ENCODE measurements around the gene RAPGEF2. TPM values are rescaled to one million over a fixed set of nuclear protein-coding genes. Genes with fewer than 3 reads are reported as not detected.

RAPGEF2 gene
- total RNA-seq, 1 experiment from 2014 or later, result 37.1 TPM

- Histone ChIP-seq H3K4me2 (ENCODE audit: insufficient read depth, insufficient read length, low read length) (no peak overlapping the region), H3K79me2 (ENCODE audit: insufficient read depth, low read length) (peaks cover 7% of the 10 kb centered on the region; the same call in 1 of the 2 replicates), H3K27me3 (ENCODE audit: insufficient read depth, low read length) (no peaks in the 10 kb centered on the region), H4K5ac (ENCODE audit: insufficient read length, low read depth, low read length) (no peak overlapping the region), H3K79me1 (ENCODE audit: insufficient read depth, low read depth, low read length, poor library complexity, severe bottlenecking) (peaks cover 3% of the 10 kb centered on the region), H3K27ac (ENCODE audit: insufficient read length, low read depth, low read length) (no peak overlapping the region), H3K4ac (ENCODE audit: low read depth, low read length) (no peak overlapping the region), H2BK15ac (ENCODE audit: low read depth, low read length) (no peak overlapping the region), H2AK5ac (ENCODE audit: insufficient read length, low read length) (no peak overlapping the region), H4K91ac (ENCODE audit: insufficient read length, low read depth, low read length) (no peak overlapping the region), H3T11ph (ENCODE audit: low read length) (no peak overlapping the region), H3K9me3 (ENCODE audit: control insufficient read depth, low read depth, low read length) (no peaks in the 10 kb centered on the region), H2BK20ac (ENCODE audit: low read depth, low read length, poor library complexity, severe bottlenecking) (no peak overlapping the region), H4K8ac (replicated peaks; ENCODE audit: insufficient read length, low read depth, low read length) (no peak overlapping the region), H2BK5ac (ENCODE audit: insufficient read length, low read length) (no peak overlapping the region), H4K20me1 (ENCODE audit: control insufficient read depth, insufficient read depth, insufficient read length) (no peaks in the 10 kb centered on the region), H2BK120ac (ENCODE audit: low read depth, low read length, poor library complexity, severe bottlenecking) (no peak overlapping the region), H3K23me2 (ENCODE audit: insufficient read length, low read depth, low read length, poor library complexity, severe bottlenecking) (no peaks in the 10 kb centered on the region), H3K18ac (ENCODE audit: insufficient read length, low read depth, low read length) (no peak overlapping the region), H2BK12ac (ENCODE audit: insufficient read length, low read depth, low read length) (no peak overlapping the region), H3K14ac (ENCODE audit: insufficient read depth, low read length) (no peak overlapping the region), H2AFZ (ENCODE audit: low read length) (no peak overlapping the region), H3K9ac (ENCODE audit: extremely low read depth, insufficient read length, low read length) (no peak overlapping the region), H3K4me1 (ENCODE audit: insufficient read depth, low read length) (peaks cover 10% of the 10 kb centered on the region; the same call in 1 of the 2 replicates), H3K56ac (ENCODE audit: insufficient read length, low read depth, low read length) (no peak overlapping the region), H3K23ac (ENCODE audit: insufficient read length, low read depth, low read length) (no peak overlapping the region)
- peaks cover 33 to 46% of the 10 kb centered on the region in 2 experiments for H3K4me1 Mint-ChIP-seq
- H3K27me3 Mint-ChIP-seq (ENCODE audit: low read depth), result no peaks in the 10 kb centered on the region
- peak overlapping the region in 2 of 3 experiments; percentile 3 to 5; a peak in 2 of 7 replicates for H3K27ac Mint-ChIP-seq
- no peak overlapping the region for H3K4me3 Mint-ChIP-seq
- TF ChIP-seq CTCF (conservative IDR thresholded peaks at IDR 0.05), result no peak
- H3K9me3 Mint-ChIP-seq, result no peaks in the 10 kb centered on the region
- no CpG with 5 or more reads among the region's 4 CpGs for WGBS (ENCODE audit: extremely low coverage, insufficient read length, low lambda C conversion rate)
- DNase-seq, result no peak
- no peaks in the 10 kb centered on the region for H3K36me3 Mint-ChIP-seq (ENCODE audit: insufficient read depth in 1 of 3, low read depth in 3 of 3)
Observed at GRCh38 chr4:159173886-159174285, 71.0 kb downstream of the RAPGEF2 start.
